ENCODE measurements around the gene CPTP. TPM values are rescaled to one million over a fixed set of nuclear protein-coding genes. Genes with fewer than 3 reads are reported as not detected.
A peak's percentile ranks its signal among the peaks of the same experiment; 100 is the strongest.

Gene CPTP
- total and polyA plus RNA-seq, 8 donors: 10.6 to 25.2 (median 15.0) TPM

- H3K9me3 ChIP-seq: no peaks in the 10 kb centered on the region
- H3K27ac ChIP-seq: peak overlapping the region; percentile 38 to 65
- no peak for TF ChIP-seq CTCF (IDR thresholded peaks at IDR 0.05)
- ATAC-seq (no peak), DNase-seq (no peak)
- no peaks in the 10 kb centered on the region for H3K27me3 ChIP-seq
- no peak overlapping the region for H3K4me3 ChIP-seq
- intact Hi-C loops (cut with DNase I): no loop called here
- H3K36me3 ChIP-seq: peaks cover 0 to 86% of the 10 kb centered on the region in 2 donors
- peaks cover 7 to 36% of the 10 kb centered on the region in 2 donors for H3K4me1 ChIP-seq
Observed at GRCh38 chr1:1317420-1317819, 7.2 kb upstream of the CPTP start.

DNA sequence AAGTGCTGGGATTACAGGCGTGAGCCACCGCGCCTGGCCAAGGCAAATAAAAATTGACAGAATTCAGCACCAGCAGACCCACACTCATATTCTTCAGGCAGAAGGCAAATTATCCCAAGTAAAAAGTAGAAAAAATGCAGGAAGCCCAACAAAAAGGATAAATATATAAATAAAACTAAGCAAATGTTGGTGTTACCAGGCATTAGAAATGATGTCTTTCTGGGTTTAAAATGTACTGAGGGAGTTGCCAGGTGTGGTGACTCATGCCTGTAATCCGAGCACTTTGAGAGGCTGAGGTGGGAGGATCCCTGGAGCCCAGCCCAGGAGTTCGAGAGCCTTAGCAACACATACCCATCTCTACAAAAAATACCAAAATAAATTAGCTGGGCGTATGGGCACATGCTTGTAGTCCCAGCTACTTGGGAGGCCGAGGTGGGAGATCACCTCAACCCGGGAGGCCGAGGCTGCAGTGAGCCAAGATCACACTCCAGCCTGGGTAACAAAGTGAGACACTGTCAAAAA is 6.4 kb upstream of the CPTP start:
- TF ChIP-seq CTCF (IDR thresholded peaks at IDR 0.05): no peak
- intact Hi-C loops (cut with DNase I): no loop called here
- DNase-seq (peak in 2 of 4 donors; percentile 60 to 83), ATAC-seq (peak; percentile 88)
- Histone ChIP-seq H3K27ac (peak overlapping the region; percentile 38 to 65), H3K36me3 (peaks cover 0 to 78% of the 10 kb centered on the region in 2 donors), H3K4me3 (no peak overlapping the region), H3K27me3 (no peaks in the 10 kb centered on the region), H3K9me3 (no peaks in the 10 kb centered on the region), H3K4me1 (peaks cover 7 to 42% of the 10 kb centered on the region in 2 donors)

GRCh38 chr1:1318777-1319645 is 5.6 kb upstream of the CPTP start:
- Histone ChIP-seq H3K27me3 (no peaks in the 10 kb centered on the region), H3K36me3 (peaks cover 0 to 70% of the 10 kb centered on the region in 2 donors), H3K4me3 (no peak overlapping the region), H3K27ac (peak overlapping the region; percentile 38 to 65), H3K4me1 (peaks cover 7 to 47% of the 10 kb centered on the region in 2 donors), H3K9me3 (no peaks in the 10 kb centered on the region)
- no peak for TF ChIP-seq CTCF (IDR thresholded peaks at IDR 0.05)
- intact Hi-C loops (cut with DNase I): no loop called here
- no peak for DNase-seq
- ATAC-seq: no peak

DNA sequence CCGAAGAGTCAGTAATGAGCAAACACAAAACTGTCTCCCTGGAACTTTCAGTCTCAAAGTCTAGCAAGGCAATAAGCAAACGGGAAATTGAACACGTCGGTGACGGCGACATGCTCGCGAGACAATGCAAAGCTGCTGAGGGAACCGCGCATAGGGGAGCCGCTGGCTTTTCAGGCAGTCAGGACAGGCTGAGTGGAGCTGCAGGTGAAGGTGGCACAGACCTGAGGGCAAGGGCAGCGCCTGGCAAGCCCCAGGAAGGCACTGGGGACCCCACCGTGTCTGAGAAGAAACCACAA is 5.0 kb upstream of the CPTP start:
- no peak for ATAC-seq
- no peak for DNase-seq
- Histone ChIP-seq H3K4me3 (no peak overlapping the region), H3K9me3 (no peaks in the 10 kb centered on the region), H3K27me3 (no peaks in the 10 kb centered on the region), H3K36me3 (peaks cover 0 to 64% of the 10 kb centered on the region in 2 donors), H3K4me1 (peaks cover 7 to 47% of the 10 kb centered on the region in 2 donors), H3K27ac (no peak overlapping the region)
- intact Hi-C loops (cut with DNase I): no loop called here
- TF ChIP-seq CTCF (IDR thresholded peaks at IDR 0.05): no peak

DNA sequence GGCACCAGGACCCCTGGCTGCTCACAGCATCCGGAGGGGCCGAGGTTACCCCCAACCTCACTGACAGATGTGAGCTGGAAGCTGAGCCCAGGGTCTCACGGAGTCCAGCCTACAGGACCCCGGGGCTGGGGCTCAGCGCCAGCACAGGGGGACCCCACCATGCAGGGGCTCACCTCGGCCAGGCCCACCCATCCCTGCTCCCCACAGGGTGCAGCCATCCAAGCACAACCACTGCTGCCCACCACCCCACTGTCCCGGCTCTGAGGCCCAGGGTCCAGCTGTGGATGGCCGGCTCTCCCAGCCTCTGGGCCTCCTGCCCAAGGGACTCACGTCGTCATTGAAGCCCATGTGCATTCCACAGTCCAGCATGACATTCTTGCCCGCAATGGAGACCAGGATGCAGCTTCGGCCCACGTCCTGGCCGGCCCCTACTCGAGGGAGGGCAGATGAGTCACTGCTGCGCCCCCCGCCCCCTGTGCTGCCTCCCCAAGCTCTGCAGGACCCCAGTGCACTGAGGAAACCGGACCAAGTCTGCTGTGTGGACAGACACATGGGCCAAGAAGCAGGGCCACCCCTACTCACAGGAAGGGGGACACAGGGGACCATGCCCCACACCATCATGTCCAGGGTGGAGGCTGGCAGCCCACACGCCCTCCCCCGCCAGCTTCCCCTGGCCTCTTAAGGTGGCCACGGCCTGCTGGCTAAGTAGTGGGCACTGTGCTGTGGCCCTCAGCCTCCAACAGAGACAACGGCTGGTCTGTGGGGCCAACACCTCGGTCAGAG is 3.7 kb upstream of the CPTP start:
- no peak for DNase-seq
- H3K27me3 ChIP-seq: no peaks in the 10 kb centered on the region
- intact Hi-C loops (cut with DNase I): no loop called here
- H3K4me3 ChIP-seq: no peak overlapping the region
- ATAC-seq: no peak
- peaks cover 13 to 56% of the 10 kb centered on the region in 2 donors for H3K4me1 ChIP-seq
- H3K9me3 ChIP-seq: no peaks in the 10 kb centered on the region
- no peak for TF ChIP-seq CTCF (IDR thresholded peaks at IDR 0.05)
- H3K36me3 ChIP-seq: peaks cover 0 to 56% of the 10 kb centered on the region in 2 donors
- no peak overlapping the region for H3K27ac ChIP-seq

Data from left lung (tissue), 10 donors.